Mesodermal cell (in vitro differentiated cells): Measurements from ENCODE around the gene FMO2.

ENCODE experiments used
- H3K27ac ChIP-seq: 2 replicates; pipeline ENCODE4 v1.7.0; 2013; ENCODE audit warnings: mild to moderate bottlenecking, low read depth, low read length, moderate library complexity; ENCODE audit not compliant: severe bottlenecking
- H3K36me3 ChIP-seq: 2 replicates; pipeline ENCODE4 v1.7.1; 2013; ENCODE audit warnings: mild to moderate bottlenecking, low read length, moderate library complexity; ENCODE audit not compliant: control insufficient read depth, insufficient read depth
- H3K4me1 ChIP-seq: one replicate; pipeline ENCODE4 v1.7.1; 2013; ENCODE audit warnings: mild to moderate bottlenecking, low read length; ENCODE audit not compliant: insufficient read depth, control insufficient read depth, poor library complexity, severe bottlenecking
- H3K4me3 ChIP-seq: 2 replicates; pipeline ENCODE4 v1.7.0; 2013; ENCODE audit warnings: low read length, control low read depth, mild to moderate bottlenecking; ENCODE audit not compliant: insufficient read depth, poor library complexity, severe bottlenecking; ENCODE audit errors: extremely low read depth
- H3K9me3 ChIP-seq: 2 replicates; pipeline ENCODE4 v1.7.1; 2013; ENCODE audit warnings: mild to moderate bottlenecking, low read length, moderate library complexity; ENCODE audit not compliant: control insufficient read depth
- WGBS, 2 experiments: methylation state at CpG; one replicate each; pipeline ENCODE4 v1.1.5; 2013; ENCODE audit warnings: missing lambda C conversion rate in 2 of 2; ENCODE audit not compliant: insufficient coverage in 2 of 2; 5-methylcytosine and 5-hydroxymethylcytosine counted together

FMO2 gene

GRCh38 chr1:171174560-171175294 lies 10.4 kb upstream of the FMO2 start:
- Histone ChIP-seq H3K36me3 (no peaks in the 10 kb centered on the region), H3K4me3 (no peak overlapping the region), H3K27ac (no peak overlapping the region), H3K9me3 (no peaks in the 10 kb centered on the region), H3K4me1 (no peaks in the 10 kb centered on the region)
- WGBS, 2 experiments = no CpG with 5 or more reads among the region's 1 CpG

- Histone ChIP-seq H3K27ac (no peak overlapping the region), H3K4me3 (no peak overlapping the region), H3K4me1 (no peaks in the 10 kb centered on the region), H3K9me3 (no peaks in the 10 kb centered on the region), H3K36me3 (no peaks in the 10 kb centered on the region)
- 96 to 97% methylated on average over 3 of the region's 4 CpGs for WGBS, 2 experiments
Observed at GRCh38 chr1:171177261-171177660, 7.8 kb upstream of the FMO2 start.

GRCh38 chr1:171179318-171180227 lies 5.5 kb upstream of the FMO2 start:
- no peak overlapping the region for H3K27ac ChIP-seq
- no peaks in the 10 kb centered on the region for H3K9me3 ChIP-seq
- no peaks in the 10 kb centered on the region for H3K36me3 ChIP-seq
- H3K4me3 ChIP-seq = no peak overlapping the region
- no peaks in the 10 kb centered on the region for H3K4me1 ChIP-seq
- 80% methylated on average over 1 of the region's 5 CpGs; no CpG with 5 or more reads in 1 of the 2 experiments for WGBS, 2 experiments

- WGBS, 2 experiments = no CpG with 5 or more reads among the region's 2 CpGs
- Histone ChIP-seq H3K36me3 (no peaks in the 10 kb centered on the region), H3K4me1 (no peaks in the 10 kb centered on the region), H3K27ac (no peak overlapping the region), H3K9me3 (no peaks in the 10 kb centered on the region), H3K4me3 (no peak overlapping the region)
Observed at GRCh38 chr1:171180670-171181069, 4.4 kb upstream of the FMO2 start.

- H3K9me3 ChIP-seq = no peaks in the 10 kb centered on the region
- no peaks in the 10 kb centered on the region for H3K36me3 ChIP-seq
- 90% methylated on average over 3 of the region's 11 CpGs; no CpG with 5 or more reads in 1 of the 2 experiments for whole genome bisulfite sequencing, 2 experiments
- H3K27ac ChIP-seq = no peak overlapping the region
- no peaks in the 10 kb centered on the region for H3K4me1 ChIP-seq
- no peak overlapping the region for H3K4me3 ChIP-seq
Observed at GRCh38 chr1:171188388-171189266, 3.5 kb downstream of the FMO2 start.

GRCh38 chr1:171191992-171192391 lies 6.9 kb downstream of the FMO2 start:
- Histone ChIP-seq H3K27ac (no peak overlapping the region), H3K4me3 (no peak overlapping the region), H3K36me3 (no peaks in the 10 kb centered on the region), H3K4me1 (no peaks in the 10 kb centered on the region), H3K9me3 (no peaks in the 10 kb centered on the region)
- no CpG with 5 or more reads among the region's 1 CpG for WGBS, 2 experiments

GRCh38 chr1:171195767-171196166 lies 10.7 kb downstream of the FMO2 start:
- H3K36me3 ChIP-seq = no peaks in the 10 kb centered on the region
- H3K9me3 ChIP-seq = no peaks in the 10 kb centered on the region
- H3K4me1 ChIP-seq = no peaks in the 10 kb centered on the region
- no peak overlapping the region for H3K27ac ChIP-seq
- 100% methylated on average over 1 of the region's 3 CpGs; no CpG with 5 or more reads in 1 of the 2 experiments for WGBS, 2 experiments
- H3K4me3 ChIP-seq = no peak overlapping the region

- no peaks in the 10 kb centered on the region for H3K36me3 ChIP-seq
- 89 to 100% methylated on average over 1 to 3 of the region's 3 CpGs for WGBS, 2 experiments
- no peaks in the 10 kb centered on the region for H3K9me3 ChIP-seq
- H3K4me3 ChIP-seq = no peak overlapping the region
- H3K4me1 ChIP-seq = no peaks in the 10 kb centered on the region
- no peak overlapping the region for H3K27ac ChIP-seq
Observed at GRCh38 chr1:171196351-171196750, 11.3 kb downstream of the FMO2 start.

GRCh38 chr1:171198081-171198480 lies 13.0 kb downstream of the FMO2 start:
- no peak overlapping the region for H3K27ac ChIP-seq
- no peaks in the 10 kb centered on the region for H3K4me1 ChIP-seq
- no peaks in the 10 kb centered on the region for H3K36me3 ChIP-seq
- H3K4me3 ChIP-seq = no peak overlapping the region
- H3K9me3 ChIP-seq = no peaks in the 10 kb centered on the region
- 90 to 100% methylated on average over 1 of the region's 3 CpGs for WGBS, 2 experiments

GRCh38 chr1:171204296-171204695 lies 19.2 kb downstream of the FMO2 start:
- 60 to 93% methylated on average over 1 to 3 of the region's 5 CpGs for WGBS, 2 experiments
- Histone ChIP-seq H3K36me3 (no peaks in the 10 kb centered on the region), H3K9me3 (no peaks in the 10 kb centered on the region), H3K27ac (no peak overlapping the region), H3K4me1 (no peaks in the 10 kb centered on the region), H3K4me3 (no peak overlapping the region)
